Aorta (tissue), 5 donors: Measurements from ENCODE around the gene AAMP. TPM values are rescaled to one million over a fixed set of nuclear protein-coding genes. Genes with fewer than 3 reads are reported as not detected.
A peak's percentile ranks its signal among the peaks of the same experiment; 100 is the strongest.

Experiments
- ATAC-seq: fragments of 200-7000 bp; cut with Tn5 transposase; one replicate; pipeline ENCODE4 v1.9.1; 2022; ENCODE audit warnings: moderate library complexity; ENCODE audit not compliant: low FRiP score
- DNase-seq, 2 donors: peaks; one replicate each; pipeline ENCODE4 v3.0.0-alpha.2; 2020
- H3K27ac ChIP-seq, 2 donors: one replicate each; pipeline ENCODE4 v1.5.1; 2013; ENCODE audit warnings: low read length in 2 of 2, mild to moderate bottlenecking in 2 of 2, moderate library complexity in 2 of 2, control low read depth in 1 of 2, inconsistent platforms in 1 of 2, low read depth in 1 of 2
- H3K27me3 ChIP-seq, 2 donors: one replicate each; pipeline ENCODE4 v1.6.1; 2013; ENCODE audit warnings: control low read depth in 1 of 2, low read length in 1 of 2, mild to moderate bottlenecking in 1 of 2, moderate library complexity in 1 of 2; ENCODE audit not compliant: insufficient read depth in 2 of 2, control insufficient read depth in 1 of 2
- H3K36me3 ChIP-seq, 2 donors: one replicate each; pipeline ENCODE4 v1.6.1; 2013; ENCODE audit warnings: control low read depth in 1 of 2, low read length in 1 of 2, mild to moderate bottlenecking in 1 of 2; ENCODE audit not compliant: insufficient read depth in 2 of 2, control insufficient read depth in 1 of 2
- H3K4me1 ChIP-seq, 2 donors: one replicate each; pipeline ENCODE4 v1.6.1; 2013; ENCODE audit warnings: low read length in 2 of 2, control low read depth in 1 of 2, mild to moderate bottlenecking in 1 of 2, moderate library complexity in 1 of 2; ENCODE audit not compliant: insufficient read depth in 2 of 2, control insufficient read depth in 1 of 2
- H3K4me3 ChIP-seq, 2 donors: one replicate each; pipeline ENCODE4 v1.5.1; 2013; ENCODE audit warnings: low read length in 2 of 2, control low read depth in 1 of 2, mild to moderate bottlenecking in 1 of 2
- H3K9me3 ChIP-seq: one replicate; pipeline ENCODE4 v1.6.1; 2013; ENCODE audit warnings: mild to moderate bottlenecking, low read length; ENCODE audit not compliant: control insufficient read depth
- WGBS, 2 donors: extraction: QIAGEN DNeasy Blood & Tissue Kit; methylation state at CpG; one replicate each; pipeline ENCODE4 v1.1.7; 2013; 5-methylcytosine and 5-hydroxymethylcytosine counted together
- intact Hi-C, 2 donors: fragments of 100-400 bp; cut with DNase I; formaldehyde crosslinking; loops; one replicate each; pipeline versions ENCODE4 v1.14.2 to v1.15.0; 2022
- polyA plus RNA-seq, 2 donors: library from polyadenylated mRNA; stranded (reverse); fragments of 200-250 nt; gene quantifications; one replicate each; pipeline ENCODE4 v1.2.3, GENCODE V29; 2013
- total RNA-seq, 2 donors: library from RNA; stranded (reverse); fragmentation: NEBNext Ultra II Directional; extraction: Animal tissue kit (Norgen Biotek cat#: 25700); gene quantifications; one replicate each; pipeline ENCODE4 v1.2.1, GENCODE V29; 2021
- donor health status: healthy with polysubstance abuse.
- donor health status: Bipolar disorder and iron deficiency.
- donor health status: DM: no; HTN: no; CAD: no.
- donor health status: DM: no; HTN: no; CAD: no.
- donor health status: DM: yes; HTN: yes; CAD: no.

The AAMP gene
- total and polyA plus RNA-seq, 4 donors: 50.8 to 80.9 (median 57.0) TPM

DNA sequence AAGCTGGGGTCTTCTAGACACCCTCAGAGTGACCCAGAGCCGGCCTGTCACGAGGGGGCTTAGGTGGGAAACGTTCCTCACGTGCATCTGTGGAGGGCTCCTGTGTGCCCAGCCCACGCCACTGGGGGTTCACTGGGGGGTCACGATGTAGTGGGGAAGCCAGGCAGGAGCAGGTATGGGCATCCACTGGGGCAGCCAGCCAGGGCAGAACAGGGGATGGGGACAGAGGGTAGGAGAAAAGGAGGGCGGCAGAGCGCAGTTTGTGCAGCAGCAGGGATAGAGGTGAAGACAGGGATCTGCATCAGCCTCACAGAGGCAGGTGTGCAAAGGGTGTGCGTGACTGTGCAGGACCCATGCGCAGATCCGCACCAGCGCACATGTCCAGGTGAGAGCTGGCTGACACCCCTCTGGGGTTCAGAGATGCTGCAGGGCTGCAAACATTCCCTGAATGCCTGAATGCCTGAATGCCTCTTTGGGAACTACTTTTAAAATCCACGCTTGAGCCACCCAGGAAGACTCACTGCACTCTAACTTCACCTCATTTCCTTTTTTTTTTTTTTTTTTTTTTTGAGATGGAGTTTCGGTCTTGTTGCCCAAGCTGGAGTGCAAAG lies 10.4 kb upstream of the AAMP start:
- DNase-seq (no peak), ATAC-seq (no peak)
- Histone ChIP-seq H3K4me3 (no peak overlapping the region), H3K4me1 (peaks cover 0 to 3% of the 10 kb centered on the region in 2 donors), H3K36me3 (peaks cover 3 to 26% of the 10 kb centered on the region in 2 donors), H3K27ac (no peak overlapping the region), H3K9me3 (no peaks in the 10 kb centered on the region), H3K27me3 (no peaks in the 10 kb centered on the region)
- WGBS, 2 donors: 79 to 88% methylated on average over 14 of the region's 14 CpGs
- intact Hi-C loops: no loop called here

DNA sequence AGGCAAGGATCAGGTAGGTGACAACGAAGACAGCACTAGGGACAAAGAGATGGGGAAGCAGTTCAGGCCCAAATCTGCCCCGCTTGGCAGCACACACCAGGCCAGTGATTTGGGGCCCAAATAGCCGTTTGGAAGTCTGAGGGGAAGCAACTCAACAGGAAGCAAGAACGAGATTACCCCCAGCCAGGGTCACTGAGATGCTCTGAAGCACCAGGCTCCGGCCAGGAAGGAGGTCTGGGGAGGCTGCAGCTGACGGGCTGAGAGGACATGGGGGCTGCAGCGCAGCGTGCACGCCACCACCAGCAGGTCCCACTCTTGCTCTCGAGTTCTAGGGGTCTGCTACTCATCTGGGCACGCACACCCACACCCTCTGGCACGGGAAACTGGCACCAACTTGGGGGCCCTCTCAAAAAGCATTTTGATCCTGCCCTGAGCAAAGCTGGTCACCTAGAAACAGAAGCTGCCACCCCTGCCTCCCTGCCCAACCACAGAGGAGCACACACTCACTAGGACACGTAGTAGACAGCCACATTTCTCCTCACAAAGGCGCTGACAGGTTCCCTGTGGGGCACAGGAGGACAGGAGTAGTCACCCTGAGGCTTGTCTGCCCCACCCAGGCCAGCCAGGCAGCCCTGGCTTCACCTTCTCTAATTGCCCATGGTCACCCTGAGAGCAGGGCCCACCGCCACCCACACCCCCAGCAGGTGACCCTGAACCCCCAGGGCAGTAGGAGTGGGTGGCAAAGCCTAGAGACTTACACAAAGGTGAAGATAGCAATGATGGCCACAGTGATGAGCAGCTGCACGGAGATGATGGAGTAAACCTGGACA lies 8.8 kb upstream of the AAMP start:
- peaks cover 3 to 35% of the 10 kb centered on the region in 2 donors for H3K36me3 ChIP-seq
- H3K27ac ChIP-seq: no peak overlapping the region
- 78 to 79% methylated on average over 16 of the region's 16 CpGs for WGBS, 2 donors
- DNase-seq (no peak), ATAC-seq (no peak)
- no peaks in the 10 kb centered on the region for H3K9me3 ChIP-seq
- intact Hi-C loops: loop anchor here in 1 of 2 donors (10.0 kb wide), 1 partner anchor 186 kb away; no protein-coding TSS in a partner anchor
- H3K4me3 ChIP-seq: no peak overlapping the region
- no peaks in the 10 kb centered on the region for H3K27me3 ChIP-seq
- H3K4me1 ChIP-seq: peaks cover 0 to 3% of the 10 kb centered on the region in 2 donors

DNA sequence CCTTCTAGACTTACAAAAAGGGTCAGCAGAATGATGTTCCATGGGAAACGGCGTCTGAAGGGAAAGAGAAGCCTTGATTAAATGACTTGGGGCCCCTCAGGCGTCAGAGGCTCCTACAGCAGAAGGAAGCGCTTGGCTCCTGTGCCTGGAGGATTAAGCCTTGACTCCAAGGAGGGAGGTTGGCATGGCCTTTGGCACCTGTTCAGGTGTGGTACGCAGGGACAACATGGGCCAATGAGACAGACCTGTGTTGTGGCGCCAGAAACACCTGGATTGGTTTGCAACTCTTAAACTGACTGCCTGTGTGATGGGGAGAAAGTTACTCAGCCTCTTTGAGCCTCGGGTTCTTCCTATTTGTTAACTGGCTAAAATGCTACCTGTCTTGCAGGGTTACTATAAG lies 8.0 kb upstream of the AAMP start:
- no peak for ATAC-seq
- no peaks in the 10 kb centered on the region for H3K9me3 ChIP-seq
- H3K4me3 ChIP-seq: no peak overlapping the region
- H3K27me3 ChIP-seq: no peaks in the 10 kb centered on the region
- peaks cover 0 to under 1% of the 10 kb centered on the region in 2 donors for H3K4me1 ChIP-seq
- 56 to 79% methylated on average over 7 of the region's 7 CpGs for WGBS, 2 donors
- DNase-seq: no peak
- intact Hi-C loops: loop anchor here in 1 of 2 donors (10.0 kb wide), 1 partner anchor 187 kb away; no protein-coding TSS in a partner anchor
- H3K27ac ChIP-seq: no peak overlapping the region
- peaks cover 3 to 35% of the 10 kb centered on the region in 2 donors for H3K36me3 ChIP-seq

DNA sequence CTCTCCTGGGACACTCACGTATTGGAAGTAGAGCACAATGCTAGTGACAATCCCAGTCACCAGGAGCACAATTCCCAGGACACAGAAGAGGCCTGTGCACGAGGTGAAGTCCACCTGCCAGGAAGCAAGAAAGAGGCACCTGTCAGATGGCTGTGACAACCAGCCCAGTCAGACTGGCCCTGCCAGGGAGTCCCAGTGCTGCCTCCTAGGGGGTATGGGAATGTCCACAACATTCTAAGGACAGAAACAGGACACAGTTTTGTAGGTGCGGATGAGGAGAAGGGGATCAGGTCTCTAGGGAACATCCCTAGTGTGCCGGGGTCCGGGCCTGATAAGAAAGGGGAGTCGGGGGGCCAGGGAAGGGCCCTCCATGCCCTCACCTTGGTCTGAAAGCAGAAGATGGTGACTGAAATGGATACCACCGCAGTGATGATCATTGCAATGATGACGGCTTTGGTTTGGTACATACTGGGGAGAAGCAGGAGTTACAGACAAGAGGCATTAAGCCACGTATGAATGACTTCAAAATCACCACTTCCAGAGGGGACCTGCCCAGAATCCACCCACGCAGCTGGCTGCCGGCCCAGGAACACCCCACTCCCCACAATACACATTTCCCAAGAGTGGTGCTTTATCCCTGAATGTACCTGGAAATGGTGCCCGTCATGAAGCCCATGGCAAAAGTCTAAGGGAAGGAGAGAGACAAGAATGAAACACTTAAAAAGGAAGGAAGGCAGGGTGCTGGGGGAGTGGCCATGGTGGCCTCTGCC lies 7.2 kb upstream of the AAMP start:
- WGBS, 2 donors: 61 to 62% methylated on average over 12 of the region's 12 CpGs
- Histone ChIP-seq H3K27me3 (no peaks in the 10 kb centered on the region), H3K4me1 (no peaks in the 10 kb centered on the region), H3K36me3 (peaks cover 3 to 35% of the 10 kb centered on the region in 2 donors), H3K9me3 (no peaks in the 10 kb centered on the region), H3K27ac (no peak overlapping the region), H3K4me3 (no peak overlapping the region)
- intact Hi-C loops: loop anchor here in 1 of 2 donors (10.0 kb wide), 1 partner anchor 188 kb away; no protein-coding TSS in a partner anchor
- ATAC-seq (no peak), DNase-seq (no peak)

DNA sequence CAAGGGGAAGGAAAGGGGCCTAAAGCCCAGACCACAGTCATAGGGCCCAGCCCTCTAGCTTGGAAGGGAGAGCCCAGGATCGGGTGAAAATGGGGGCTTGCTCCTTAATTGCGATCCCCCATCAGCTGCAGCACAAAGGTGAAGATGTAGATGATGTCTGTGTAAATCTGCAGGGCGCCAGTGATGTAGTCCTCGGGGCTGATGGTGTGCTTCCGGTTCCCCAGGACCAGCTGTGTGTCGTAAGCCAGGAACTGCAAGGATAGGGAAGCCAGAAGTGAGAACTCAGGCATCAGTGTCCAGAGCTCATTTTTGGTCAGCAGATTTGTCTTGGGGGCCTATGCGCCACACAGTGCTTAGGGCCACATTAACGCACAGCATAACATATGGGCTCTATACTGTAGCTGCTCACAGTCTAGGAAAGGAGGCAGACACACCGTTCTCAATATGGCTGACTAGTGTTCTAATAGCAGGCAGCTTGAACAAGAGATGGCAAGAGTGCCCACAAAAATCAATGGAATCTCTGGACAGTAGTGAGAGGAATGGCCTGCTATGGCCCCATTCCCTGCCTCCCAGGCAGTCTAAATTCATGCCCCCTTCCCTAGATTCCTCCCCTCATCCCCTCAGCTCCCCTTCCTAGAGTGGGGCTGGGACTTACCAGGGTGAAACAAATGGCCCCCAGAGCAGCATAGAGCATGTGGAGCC lies 5.6 kb upstream of the AAMP start:
- ATAC-seq (no peak), DNase-seq (no peak)
- no peak overlapping the region for H3K4me3 ChIP-seq
- peaks cover 3 to 34% of the 10 kb centered on the region in 2 donors for H3K36me3 ChIP-seq
- H3K9me3 ChIP-seq: no peaks in the 10 kb centered on the region
- no peaks in the 10 kb centered on the region for H3K27me3 ChIP-seq
- intact Hi-C loops: loop anchor here in 1 of 2 donors (2.0 to 10.0 kb wide), 2 partner anchors 71 to 189 kb away; no protein-coding TSS in a partner anchor
- WGBS, 2 donors: 72 to 80% methylated on average over 9 of the region's 9 CpGs
- no peaks in the 10 kb centered on the region for H3K4me1 ChIP-seq
- peak overlapping the region in 1 of 2 donors; percentile 13 for H3K27ac ChIP-seq

DNA sequence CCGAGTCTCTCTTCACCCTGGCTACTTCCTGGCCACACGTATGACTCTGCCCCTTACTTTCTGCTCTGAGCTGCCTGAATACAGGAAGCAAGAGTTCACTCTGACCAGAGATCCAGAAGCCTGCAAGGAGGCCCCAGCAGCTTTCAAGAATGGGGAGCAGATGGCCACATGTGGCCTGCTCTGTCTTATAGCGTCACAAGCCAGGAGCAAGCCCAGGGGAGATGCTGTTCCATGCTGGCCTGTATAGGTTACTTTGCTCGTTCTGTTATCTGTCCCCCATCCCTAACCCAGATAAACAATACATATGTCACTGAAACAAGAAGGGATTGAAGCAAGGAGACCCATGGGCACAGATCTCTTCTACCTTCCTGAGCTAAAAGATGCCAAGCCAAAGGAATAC lies 4.6 kb upstream of the AAMP start:
- peaks cover 3 to 28% of the 10 kb centered on the region in 2 donors for H3K36me3 ChIP-seq
- ATAC-seq (no peak), DNase-seq (no peak)
- no peak overlapping the region for H3K4me3 ChIP-seq
- H3K27me3 ChIP-seq: no peaks in the 10 kb centered on the region
- no peaks in the 10 kb centered on the region for H3K4me1 ChIP-seq
- intact Hi-C loops: loop anchor here (2.0 to 10.0 kb wide), 3 partner anchors 72 to 193 kb away; no protein-coding TSS in a partner anchor
- no peaks in the 10 kb centered on the region for H3K9me3 ChIP-seq
- 48 to 54% methylated on average over 4 of the region's 4 CpGs for WGBS, 2 donors
- no peak overlapping the region for H3K27ac ChIP-seq

DNA sequence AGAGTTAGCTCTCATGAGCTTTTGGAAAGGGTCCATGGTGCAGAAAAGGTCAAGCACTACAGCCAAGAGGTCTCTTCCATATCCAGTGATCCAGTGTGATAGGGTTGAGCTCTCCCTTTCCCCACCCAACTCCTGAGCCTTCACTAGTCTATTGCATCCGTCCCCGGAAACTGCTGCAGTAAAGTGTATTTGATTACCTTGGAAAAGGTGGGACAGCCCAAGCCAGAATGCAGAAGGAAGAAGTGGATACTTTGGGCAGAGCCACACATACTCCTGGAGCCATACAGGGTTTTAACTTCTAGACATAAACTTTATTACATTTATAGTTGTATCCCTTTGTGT lies 3.9 kb upstream of the AAMP start:
- WGBS, 2 donors: 58 to 69% methylated on average over 2 of the region's 2 CpGs
- ATAC-seq (no peak), DNase-seq (no peak)
- Histone ChIP-seq H3K4me3 (no peak overlapping the region), H3K9me3 (no peaks in the 10 kb centered on the region), H3K27me3 (no peaks in the 10 kb centered on the region), H3K27ac (peak overlapping the region in 1 of 2 donors; percentile 20), H3K36me3 (peaks cover 3 to 27% of the 10 kb centered on the region in 2 donors), H3K4me1 (no peaks in the 10 kb centered on the region)
- intact Hi-C loops: loop anchor here (2.0 to 10.0 kb wide), 4 partner anchors 17 to 193 kb away; no protein-coding TSS in a partner anchor
